ENCODE results near the gene PRR3.

Gene PRR3

DNA sequence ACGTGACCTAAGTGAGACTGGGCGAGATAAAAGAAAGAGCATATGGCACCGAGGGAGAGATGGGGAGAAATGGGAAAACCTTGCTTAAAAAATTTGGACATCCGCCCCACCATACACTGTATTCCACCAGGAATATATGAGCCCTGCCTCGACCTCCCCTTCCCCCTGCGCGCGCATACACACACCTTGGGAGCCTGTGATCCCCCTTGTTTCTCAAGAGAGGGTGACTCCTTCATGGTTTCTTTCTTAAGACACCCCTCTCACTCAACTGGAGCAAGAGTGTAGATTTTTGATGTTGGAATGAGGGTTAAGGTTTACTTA is 14.6 kb downstream of the PRR3 start:
- no peak for DNase-seq (ENCODE audit: low read depth)

DNA sequence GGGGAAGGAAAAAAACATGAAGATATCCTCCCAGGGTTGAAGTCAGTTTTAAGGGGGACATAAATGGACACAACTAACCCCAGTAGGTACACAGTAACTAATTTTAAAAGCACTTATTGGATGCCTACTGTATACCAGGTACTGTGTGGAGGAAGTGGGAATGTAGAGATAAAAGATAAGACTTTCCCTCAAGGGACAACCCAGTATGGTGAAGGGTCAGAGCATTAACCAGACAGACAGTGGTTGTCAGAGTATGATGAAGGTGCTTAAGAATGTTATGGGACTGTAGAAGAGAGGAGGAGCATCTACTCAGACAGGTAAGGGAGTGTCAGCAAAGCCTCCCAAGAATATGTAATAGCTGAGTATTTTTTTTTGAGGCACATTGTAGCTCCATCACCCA is 15.1 kb downstream of the PRR3 start:
- DNase-seq (ENCODE audit: low read depth), result no peak

DNA sequence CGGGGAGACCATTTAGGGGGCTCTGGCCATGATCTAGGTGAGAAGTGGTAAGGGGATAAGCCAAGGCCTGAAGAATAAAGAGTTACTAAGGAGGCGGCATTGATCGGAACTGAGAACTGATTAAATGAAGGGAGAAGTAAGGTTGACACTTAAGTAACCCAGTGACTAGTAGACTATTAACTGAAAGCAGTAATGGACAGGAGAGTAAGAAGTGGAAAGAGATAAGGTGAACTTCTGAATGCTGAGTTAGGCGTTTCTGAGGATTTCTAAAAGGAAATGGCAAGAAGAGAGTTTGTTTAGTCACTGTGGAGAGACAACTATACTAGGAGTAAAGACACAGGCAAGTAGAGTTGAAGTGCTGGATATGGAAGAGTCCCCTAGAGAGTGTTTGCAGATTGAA is 16.0 kb downstream of the PRR3 start:
- no peak for DNase-seq (ENCODE audit: low read depth)

DNA sequence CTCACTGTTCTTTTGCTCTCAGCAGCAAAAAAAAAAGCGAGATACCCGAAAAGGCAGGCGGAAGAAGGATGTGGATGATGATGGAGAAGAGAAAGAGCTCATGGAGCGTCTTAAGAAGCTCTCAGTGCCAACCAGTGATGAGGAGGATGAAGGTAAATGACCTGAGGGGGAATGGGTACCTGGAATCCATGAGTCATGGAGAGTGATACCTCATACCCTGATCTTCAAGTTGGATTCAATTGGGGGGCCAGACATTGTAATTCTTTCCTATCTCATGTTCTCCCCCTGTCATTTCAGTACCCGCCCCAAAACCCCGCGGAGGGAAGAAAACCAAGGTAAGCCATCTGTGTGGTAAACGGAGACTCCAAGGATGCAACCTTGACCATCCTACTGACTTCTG is 21.0 kb downstream of the PRR3 start:
- DNase-seq (ENCODE audit: low read depth), result no peak

DNA sequence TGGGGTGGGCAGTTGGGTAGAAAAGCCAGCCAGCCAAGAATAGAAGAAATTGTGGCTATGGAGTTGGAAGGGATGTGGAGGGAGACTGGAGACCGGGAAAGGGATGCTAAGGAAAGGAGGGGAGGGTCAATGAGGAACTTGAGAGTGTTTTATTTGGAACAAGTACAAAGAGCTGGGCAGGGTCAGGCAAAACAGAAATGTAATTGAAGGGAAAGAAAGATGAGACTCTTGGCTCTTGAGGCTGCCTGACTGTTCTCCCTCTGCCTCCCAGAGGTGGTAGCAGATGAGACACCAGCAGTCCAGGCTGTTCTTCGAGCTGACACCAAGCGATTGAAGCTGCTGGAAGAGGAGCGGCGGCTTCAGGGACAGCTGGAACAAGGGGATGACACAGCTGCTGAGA is 26.8 kb downstream of the PRR3 start:
- no peak for DNase-seq (ENCODE audit: low read depth)

DNA sequence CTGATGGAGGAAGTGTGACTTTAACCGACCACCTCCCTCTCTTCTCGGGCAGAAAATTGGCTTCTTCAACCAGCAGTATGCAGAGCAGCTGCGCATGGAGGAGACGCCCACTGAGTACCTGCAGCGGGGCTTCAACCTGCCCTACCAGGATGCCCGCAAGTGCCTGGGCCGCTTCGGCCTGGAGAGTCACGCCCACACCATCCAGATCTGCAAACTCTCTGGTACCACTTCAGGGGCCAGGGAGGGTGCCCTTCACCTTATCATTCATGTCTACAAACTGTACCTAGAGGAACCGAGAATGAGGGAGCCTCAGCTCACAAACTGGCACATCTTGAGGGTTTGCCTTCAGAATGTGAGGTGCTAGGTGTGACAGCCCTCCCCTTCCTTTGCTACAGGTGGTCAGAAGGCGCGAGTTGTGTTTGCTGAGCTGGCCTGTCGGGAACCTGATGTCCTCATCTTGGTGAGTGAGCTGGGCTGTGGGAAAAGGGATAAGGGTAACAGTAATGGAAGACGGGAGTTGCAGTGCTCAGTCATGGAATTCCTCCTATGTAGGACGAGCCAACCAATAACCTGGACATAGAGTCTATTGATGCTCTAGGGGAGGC is 32.8 kb downstream of the PRR3 start:
- no peak for DNase-seq (ENCODE audit: low read depth)

DNA sequence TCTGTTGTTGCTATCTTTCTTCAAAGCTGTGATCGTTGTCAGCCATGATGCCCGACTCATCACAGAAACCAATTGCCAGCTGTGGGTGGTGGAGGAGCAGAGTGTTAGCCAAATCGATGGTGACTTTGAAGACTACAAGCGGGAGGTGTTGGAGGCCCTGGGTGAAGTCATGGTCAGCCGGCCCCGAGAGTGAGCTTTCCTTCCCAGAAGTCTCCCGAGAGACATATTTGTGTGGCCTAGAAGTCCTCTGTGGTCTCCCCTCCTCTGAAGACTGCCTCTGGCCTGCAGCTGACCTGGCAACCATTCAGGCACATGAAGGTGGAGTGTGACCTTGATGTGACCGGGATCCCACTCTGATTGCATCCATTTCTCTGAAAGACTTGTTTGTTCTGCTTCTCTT is 33.4 kb downstream of the PRR3 start:
- DNase-seq (ENCODE audit: low read depth), result no peak

DNA sequence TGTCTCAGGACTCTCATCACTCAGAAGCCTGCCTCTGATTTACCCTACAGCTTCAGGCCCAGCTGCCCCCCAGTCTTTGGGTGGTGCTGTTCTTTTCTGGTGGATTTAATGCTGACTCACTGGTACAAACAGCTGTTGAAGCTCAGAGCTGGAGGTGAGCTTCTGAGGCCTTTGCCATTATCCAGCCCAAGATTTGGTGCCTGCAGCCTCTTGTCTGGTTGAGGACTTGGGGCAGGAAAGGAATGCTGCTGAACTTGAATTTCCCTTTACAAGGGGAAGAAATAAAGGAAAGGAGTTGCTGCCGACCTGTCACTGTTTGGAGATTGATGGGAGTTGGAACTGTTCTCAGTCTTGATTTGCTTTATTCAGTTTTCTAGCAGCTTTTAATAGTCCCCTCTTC is 33.9 kb downstream of the PRR3 start:
- peak; percentile 73 for DNase-seq (ENCODE audit: low read depth)

DNA sequence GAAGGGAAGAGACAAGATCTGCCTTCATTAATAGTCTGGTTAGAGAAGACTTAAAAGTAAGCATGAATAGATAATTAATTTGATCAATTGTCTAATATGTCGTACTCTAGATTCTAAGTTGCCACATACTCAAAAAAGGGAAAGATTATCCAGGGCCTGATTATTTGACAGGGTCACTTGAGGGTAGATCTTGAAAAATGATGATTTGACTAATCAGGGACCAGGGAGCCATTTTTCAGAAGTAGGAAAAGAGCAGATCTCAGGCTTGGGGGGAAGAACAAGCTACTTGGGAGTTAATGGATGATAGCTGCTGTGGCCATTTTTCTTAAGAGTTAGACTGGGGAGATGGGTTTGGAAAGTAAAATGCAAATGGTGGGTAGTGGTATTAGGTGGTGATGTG is 35.2 kb downstream of the PRR3 start:
- no peak for DNase-seq (ENCODE audit: low read depth)

DNA sequence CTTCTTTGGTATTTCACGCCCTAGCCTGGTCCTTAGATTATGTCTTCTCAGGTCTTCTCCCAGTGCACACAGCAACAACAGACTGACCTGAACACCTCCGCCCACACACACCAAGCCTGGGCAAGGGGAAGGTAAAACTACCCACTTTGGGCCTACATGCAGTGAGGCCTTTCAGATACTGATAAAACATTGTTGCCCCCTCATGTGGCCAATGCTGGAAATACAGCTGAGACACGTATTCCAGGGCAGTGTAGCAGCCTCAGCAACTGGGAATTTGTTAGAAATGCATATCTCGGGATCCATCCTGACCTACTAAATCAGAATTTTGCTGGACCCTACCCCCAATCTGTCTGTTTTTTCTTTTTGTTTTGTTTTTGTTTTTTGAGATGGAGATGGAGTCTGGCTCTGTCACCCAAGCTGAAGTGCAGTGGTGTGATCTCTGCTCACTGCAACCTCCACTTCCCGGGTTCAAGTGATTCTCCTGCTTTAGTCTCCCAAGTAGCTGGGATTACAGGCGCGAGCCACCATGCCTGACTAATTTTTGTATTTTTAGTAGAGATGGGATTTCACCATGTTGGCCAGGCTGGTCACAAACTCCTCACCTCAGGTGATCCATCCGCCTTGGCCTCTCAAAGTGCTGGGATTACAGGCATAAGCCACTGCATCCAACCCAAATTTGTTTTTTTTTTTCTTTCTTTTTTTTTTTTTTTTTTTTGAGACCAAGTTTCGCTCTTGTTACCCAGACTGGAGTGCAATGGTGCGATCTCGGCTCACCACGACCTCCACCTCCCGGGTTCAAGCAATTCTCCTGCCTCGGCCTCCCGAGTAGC is 40.4 kb downstream of the PRR3 start:
- peak; percentile 78 for DNase-seq (ENCODE audit: low read depth)

DNA sequence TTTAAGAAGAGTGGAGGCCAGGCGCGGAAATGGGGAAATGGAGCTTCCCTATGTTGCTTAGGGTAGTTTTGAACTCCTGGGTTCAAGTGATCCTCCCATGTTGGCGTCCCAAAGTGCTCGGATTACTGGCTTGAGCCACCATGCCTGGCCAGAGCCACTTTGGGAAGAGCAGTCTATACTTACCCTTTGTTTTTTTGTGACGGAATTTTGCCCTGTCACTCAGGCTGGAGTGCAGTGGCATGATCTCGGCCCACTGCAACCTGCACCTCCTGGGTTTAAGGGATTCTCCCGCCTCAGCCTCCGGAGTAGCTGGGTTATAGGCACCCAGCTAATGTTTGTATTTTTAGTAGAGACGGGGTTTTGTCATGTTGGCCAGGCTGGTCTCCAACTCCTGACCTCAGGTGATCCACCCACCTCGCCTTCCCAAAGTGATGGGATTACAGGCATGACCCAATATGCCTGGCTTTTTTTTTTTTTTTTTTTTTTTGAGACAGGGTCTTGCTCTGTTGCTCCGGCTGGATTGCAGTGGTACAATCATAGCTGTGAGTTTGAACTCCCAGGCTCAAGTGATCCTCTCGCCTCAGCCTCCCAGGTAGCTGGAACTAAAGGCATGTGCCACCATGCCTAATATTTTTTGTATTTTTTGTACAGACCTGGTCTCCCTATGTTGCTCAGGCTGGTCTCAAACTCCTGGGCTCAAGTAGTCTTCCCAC is 42.0 kb downstream of the PRR3 start:
- DNase-seq (ENCODE audit: low read depth), result no peak

DNA sequence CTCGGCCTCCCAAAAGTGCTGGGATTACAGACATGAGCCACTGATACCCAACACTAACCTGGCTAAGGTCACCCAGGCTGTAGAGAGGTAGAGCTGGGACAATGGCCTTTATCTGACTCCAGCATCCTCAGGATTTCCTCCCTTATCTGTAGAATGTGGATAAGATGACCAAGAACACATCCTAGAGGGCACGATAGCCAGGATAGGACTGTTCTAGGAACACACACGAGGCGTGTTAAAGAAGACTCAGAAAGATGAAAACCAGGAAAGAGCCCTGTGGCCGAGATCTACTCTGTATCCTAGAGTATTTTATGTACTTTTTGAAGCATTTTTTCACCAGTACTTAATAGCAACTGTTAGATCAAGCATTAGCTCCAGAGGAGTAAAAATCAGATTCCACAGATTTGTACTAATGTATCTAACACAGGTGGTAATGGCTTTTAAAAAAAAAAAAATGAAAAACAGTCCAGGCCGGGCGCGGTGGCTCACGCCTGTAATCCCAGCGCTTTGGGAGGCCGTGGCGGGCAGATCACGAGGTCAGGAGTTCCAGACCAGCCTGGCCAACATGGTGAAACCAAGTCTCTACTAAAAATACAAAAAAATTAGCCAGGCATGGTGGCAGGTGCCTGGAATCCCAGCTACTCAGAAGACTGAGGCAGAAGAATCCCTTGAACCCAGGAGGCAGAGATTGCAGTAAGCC is 42.7 kb downstream of the PRR3 start:
- DNase-seq (ENCODE audit: low read depth), result no peak

DNA sequence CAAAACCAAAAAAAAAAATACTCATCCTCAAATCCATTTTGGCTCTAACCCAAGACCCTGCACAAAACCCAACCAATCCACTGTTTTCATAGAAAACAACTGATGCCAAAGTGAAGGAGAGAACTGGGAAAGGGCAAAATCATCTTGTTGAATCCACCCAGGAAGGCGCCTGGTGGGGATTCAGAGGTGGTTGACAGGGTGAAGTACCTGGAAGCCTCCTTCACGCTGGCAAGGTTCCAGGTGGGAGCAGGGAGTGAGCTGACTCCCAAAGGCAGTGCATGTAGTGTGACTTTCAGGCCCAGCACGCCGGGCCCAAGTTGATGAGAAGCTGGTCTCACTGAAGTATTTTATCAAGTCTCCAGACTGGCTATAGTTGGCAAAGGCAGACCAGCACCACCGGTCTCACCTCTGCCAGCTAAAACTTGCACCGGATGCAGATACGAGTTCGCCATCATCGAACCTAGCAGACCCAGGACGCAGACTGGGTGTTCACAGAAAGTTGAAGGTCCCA is 43.4 kb downstream of the PRR3 start:
- DNase-seq (ENCODE audit: low read depth), result no peak

DNA sequence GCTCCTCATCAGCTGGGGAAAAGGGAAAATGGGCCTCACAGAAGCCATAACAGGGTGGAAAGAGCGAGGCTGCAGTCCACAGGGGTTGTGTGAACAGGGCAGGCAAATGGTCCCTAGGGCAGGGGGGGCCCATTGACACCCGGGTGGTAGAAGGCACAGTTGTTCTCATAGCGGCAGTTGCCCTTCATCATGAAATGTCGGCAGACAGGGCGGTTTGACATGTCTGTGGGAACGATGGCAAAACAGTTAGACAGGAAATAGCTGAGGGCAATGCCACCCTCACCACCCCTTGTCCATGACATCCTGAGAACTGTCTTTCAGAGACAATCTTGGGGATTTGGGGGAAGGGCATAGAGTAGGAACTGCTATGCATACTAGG is 44.3 kb downstream of the PRR3 start:
- no peak for DNase-seq (ENCODE audit: low read depth)

DNA sequence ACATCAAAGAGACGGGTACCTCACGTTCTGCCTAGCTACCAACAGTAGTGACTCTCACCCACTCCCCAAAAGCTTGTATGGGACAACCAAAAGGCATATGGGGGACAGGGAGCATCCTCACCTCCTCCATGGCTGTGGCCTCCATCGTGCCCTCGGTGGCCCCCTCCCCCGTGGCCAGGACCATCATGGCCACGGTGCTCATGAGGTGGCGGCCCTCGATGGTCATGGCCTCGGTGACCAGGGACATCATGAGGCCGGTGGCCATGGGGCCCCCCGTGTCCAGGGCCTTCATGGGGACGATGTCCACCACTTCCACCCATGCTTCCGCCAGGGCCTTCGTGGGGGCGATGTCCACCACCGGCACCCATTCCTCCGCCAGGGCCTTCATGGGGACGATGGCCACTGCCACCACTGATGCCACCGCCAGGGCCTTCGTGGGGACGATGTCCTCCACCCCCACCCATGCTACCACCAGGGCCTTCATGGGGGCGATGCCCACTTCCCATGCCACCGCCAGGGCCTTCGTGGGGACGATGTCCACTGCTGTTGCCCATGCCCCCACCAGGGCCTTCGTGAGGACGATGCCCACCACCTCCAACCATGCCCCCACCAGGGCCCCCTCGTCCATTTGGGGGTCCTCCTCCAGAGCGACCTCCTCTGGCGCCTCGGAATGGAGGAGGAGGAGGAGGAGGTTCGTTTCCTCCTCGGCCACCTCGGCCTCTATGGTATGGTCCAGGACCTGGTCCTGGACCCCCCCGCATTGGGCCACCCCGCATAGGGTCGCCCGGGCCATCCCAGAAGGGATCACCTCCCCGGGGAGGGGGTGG is 44.9 kb downstream of the PRR3 start:
- no peak for DNase-seq (ENCODE audit: low read depth)

DNA sequence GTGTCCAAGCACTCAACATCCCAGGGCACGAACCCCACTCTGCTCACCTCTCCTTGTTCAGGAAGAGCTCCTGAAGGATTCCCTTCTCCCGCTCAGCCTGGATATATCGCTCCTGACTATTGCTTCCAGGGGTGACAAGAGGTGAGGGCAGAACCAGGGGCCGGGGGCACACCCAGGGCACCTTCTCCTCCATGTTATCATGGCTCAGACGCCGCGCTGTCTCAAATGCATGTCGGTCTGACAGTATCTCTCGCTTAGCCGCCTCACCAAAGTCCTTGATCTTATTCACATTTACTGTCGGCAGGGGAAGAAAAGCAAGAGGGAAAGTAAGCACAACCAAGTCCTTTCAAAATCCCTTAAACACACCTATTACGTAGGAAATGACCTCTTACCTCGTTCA is 46.9 kb downstream of the PRR3 start:
- DNase-seq (ENCODE audit: low read depth), result no peak

DNA sequence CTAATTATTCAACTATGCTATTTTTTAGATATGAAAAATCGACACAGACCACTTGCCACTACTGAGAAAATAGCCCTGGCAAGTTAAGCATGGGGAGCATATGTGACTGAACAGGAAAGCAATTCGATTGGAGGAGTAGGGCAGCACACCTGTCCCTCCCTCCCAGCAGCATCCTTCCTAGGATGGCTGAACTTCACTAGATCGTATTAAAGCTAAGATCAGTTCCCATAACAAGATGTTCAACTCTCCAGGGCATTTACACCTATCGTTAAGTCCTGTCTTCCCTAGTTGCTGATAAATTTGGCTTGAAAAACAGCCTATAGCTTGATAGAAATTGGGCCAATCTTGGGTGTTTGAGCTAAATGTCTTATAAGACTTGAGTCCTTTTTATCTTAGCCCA is 53.0 kb downstream of the PRR3 start:
- DNase-seq (ENCODE audit: low read depth), result no peak

DNA sequence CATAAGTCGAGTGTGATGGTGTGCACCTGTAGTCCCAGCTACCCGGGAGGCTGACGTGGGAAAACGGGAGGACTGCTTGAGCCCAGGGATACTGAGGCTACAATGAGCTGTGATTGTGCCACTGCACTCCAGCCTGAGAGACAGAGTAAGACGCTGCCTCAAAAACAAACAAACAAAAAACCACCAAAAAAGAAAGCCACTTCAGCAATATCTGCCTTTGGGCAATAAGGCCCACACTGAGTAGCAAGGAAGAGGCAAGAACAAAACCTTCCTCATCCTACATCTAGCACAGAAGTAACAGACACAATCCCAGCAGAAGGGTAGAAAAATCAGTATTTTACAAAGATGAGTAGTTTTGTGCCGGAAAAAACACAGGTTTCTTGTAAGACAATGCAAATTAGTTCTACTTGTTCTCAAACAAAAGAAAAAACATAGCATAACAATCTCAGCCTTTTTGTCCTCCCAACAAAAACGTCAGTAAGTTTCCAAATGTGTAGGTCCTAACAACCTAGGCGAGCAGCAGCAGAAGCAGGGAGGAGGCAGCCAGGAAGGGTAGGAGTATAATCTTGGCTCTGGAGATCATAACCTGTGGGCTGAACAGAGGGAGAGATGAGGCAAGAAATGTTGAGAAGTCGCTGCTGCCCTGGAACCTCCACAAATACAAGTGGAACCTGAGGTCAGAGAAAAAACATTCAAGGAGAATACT is 54.2 kb downstream of the PRR3 start:
- no peak for DNase-seq (ENCODE audit: low read depth)

DNA sequence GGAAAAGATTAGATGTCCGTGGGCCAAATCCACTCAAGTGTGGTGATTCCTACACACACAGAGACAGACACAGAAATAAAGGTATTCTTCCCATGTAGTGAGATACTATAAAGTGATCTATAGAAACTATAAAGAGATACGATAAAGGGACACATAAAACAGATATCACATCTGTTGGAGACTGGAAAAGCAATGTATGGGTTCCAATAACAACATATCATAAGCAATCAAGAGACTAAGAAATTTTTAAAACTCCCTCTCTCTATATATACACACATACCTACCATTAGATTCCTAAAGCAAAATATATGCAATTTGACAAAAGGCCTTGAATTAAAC is 54.7 kb downstream of the PRR3 start:
- DNase-seq (ENCODE audit: low read depth), result no peak

DNA sequence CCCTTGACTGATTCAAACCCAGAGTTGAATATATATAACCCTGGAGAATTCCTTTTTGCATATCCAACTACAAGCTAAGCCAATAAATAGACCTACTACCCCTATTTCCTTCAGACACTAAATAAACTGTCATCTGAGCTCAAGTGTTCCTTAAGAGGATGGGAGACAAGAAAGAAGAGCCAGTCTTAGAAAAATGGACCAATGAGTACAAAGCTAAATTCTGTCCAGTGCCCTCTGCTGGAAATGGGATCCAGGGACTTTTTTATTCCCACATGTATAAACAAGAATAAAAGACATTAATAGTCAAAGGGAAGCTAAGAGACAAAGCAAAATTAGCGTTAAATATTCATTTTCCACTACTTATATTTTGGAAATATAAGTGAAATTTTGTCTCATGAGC is 55.1 kb downstream of the PRR3 start:
- DNase-seq (ENCODE audit: low read depth), result peak; percentile 48

DNA sequence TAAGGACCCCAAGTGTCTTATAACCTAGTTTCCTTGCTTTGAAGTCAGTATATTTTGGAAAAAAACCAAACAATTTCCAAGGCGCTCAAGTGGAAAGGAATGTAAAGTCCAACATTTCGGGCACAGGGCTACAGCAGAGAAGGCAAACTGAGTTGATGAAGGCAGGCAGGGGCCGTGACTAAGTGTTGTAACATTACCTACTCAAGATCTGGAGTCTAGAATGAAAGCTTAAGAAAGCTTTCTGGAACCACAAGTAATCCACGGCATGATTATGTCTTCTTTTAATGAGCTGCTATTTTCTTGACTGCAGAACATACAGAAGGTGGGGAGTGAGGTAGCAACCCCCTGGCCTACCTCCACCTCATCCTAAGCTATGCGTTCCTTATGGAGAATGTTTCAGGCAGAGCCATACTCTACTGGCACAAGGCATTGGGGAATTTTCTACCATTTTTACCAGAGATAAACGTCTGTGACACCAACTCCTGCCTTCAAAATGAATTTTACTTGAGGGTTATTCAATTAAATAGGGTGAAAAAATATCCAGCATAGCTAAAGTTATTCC is 55.7 kb downstream of the PRR3 start:
- DNase-seq (ENCODE audit: low read depth), result peak; percentile 77

Data from iris pigment epithelial cell (primary cell).